Measurements from ENCODE around the gene BAG3. TPM values are rescaled to one million over a fixed set of nuclear protein-coding genes. Genes with fewer than 3 reads are reported as not detected.

Gene BAG3
- total RNA-seq, 1 experiment from 2014 or later, result 57.0 TPM

DNA sequence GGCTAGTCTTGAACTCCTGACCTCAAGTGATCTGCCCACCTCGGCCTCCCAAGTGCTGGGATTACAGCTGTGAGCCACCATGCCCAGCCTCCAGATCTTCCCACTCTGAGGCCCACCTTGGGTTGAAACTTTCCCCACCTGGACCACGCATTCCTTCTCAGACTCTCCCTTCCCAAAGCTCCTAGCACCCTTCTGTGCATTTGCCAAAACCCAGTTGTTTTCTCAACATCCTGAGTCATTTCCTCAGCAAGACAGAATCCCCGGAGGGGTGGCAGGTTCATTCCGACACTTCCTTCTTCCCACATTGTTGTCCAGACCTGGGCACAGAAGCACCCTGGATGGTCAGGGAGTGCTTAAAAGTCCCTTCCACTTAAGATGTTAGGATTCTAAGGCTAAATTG lies 28.9 kb downstream of the BAG3 start (continued):
- TF ChIP-seq EZH2phosphoT487 (IDR thresholded peaks at IDR 0.05; ENCODE audit: borderline replicate concordance) (no peak), POLR2AphosphoS5 (IDR thresholded peaks at IDR 0.05; ENCODE audit: low read depth, low read length) (no peak; the same call in 1 of the 2 replicates)

DNA sequence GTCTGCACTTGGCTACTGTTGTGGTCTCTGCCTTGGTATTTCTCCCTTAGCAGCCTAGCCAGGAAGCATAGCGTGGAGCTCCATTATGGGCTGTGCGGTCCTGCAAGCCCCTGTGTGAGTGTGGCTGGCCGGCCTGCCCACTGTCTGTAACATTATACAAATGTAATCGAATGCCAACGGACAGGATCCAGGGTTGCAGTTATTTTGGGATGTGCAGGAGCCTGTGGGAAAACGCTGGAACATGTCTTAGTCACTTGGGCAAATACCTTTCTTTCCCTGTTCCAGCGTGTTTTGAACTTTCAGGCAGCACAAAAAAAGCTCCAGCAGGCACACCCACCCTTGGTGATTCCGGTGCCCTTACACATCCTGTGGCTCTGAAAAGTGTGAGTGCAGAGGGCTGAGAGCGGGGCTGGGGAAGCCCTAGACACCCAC lies 29.5 kb downstream of the BAG3 start:
- Histone ChIP-seq H3K27ac (ENCODE audit: low read depth, low read length) (peak overlapping the region; percentile 1; the same call in 1 of the 2 replicates), H3K4me2 (ENCODE audit: low read length) (peak overlapping the region; percentile 60), H3K9ac (ENCODE audit: low read length) (peak overlapping the region; percentile 10), H3K79me2 (ENCODE audit: insufficient read depth, low read length) (peaks cover 4% of the 10 kb centered on the region; the same call in 1 of the 2 replicates), H4K20me1 (ENCODE audit: insufficient read depth) (no peaks in the 10 kb centered on the region), H3K4me3 (replicated peaks in 1 of 2; ENCODE audit: low read depth in 1 of 2, low read length in 2 of 2) (no peak overlapping the region), H2AFZ (ENCODE audit: low read depth, low read length, poor library complexity, severe bottlenecking) (no peak overlapping the region), H3K9me2 (ENCODE audit: insufficient read depth) (no peaks in the 10 kb centered on the region), H3K4me1 (ENCODE audit: control insufficient read depth in 1 of 2, insufficient read depth in 2 of 2, low read length in 2 of 2) (peaks cover 41 to 50% of the 10 kb centered on the region in 2 experiments), H3K27me3 (ENCODE audit: insufficient read depth, low read length) (no peaks in the 10 kb centered on the region), H3K36me3 (ENCODE audit: control insufficient read depth in 1 of 2, insufficient read depth in 2 of 2, low read length in 2 of 2) (peaks cover 17 to 19% of the 10 kb centered on the region in 2 experiments), H3K9me3 (ENCODE audit: control insufficient read depth in 1 of 2, insufficient read depth in 1 of 2, low read depth in 1 of 2, low read length in 2 of 2) (no peaks in the 10 kb centered on the region)
- BruUV-seq (replicated peaks), result no TSS peak
- ChIA-PET RAD21 (ENCODE audit: low non-redundant PET in 1 of 2, low total read pairs in 2 of 2, uncharacterized antibody in 2 of 2, unreplicated experiment in 2 of 2) (no interaction called here), CTCF (interaction anchor here (1.4 to 2.8 kb wide), 2 partner anchors 72 to 179 kb away, joined by 8 to 14 read pairs; no protein-coding TSS in a partner anchor), POLR2A (interaction anchor here (1.0 to 2.4 kb wide), 3 partner anchors 13 to 30 kb away, joined by 3 to 7 read pairs (median 4); partner anchors contain the start of gene BAG3)
- intact Hi-C loops (cut with micrococcal nuclease), result loop anchor here (10.0 kb wide), 1 partner anchor 744 kb away; no protein-coding TSS in a partner anchor
- DNase-seq (ENCODE audit: low read depth, low spot score) (no peak), ATAC-seq (peak; percentile 18; the same call in 1 of the 2 replicates)
- TF ChIP-seq POLR2AphosphoS5 (IDR thresholded peaks at IDR 0.05; ENCODE audit: low read depth, low read length) (no peak), ZFX (IDR thresholded peaks at IDR 0.05) (no peak), SP1 (IDR thresholded peaks at IDR 0.05; ENCODE audit: low read depth) (0 out of 2 replicates have a peak, but pooled peaks have one; percentile 30)

DNA sequence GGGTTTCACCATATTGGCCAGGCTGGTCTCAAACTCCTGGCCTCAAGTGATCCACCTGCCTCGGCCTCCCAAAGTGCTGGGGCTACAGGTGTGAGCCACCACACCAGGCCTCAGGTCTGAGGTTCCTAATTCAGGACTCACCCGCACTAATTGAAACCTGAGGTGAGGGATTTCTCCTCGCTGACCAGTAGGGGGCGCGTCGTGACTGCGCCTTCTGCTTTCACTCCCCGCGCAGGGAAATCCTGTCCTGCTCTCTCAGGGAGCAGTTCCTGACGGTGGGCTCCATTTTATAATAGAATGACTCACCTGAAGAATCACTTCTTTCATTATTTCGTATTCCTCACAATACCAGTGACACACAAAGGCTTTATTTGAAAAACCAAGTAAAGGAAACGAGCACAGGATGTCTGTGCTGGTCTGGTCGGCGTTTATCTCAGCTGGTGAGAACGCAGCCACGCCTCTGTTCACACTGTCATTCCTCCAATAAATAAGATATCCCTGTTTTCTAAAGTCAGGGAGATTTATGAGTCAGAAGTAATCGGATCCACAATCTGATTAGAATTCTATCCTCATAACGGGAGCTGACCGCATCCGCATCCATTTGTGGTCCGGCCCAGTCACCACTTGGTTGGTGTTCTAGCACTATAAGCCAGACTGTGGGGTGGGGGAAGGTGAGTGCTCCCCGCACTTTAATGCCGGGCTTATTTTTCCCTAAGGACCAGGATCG lies 35.4 kb downstream of the BAG3 start:
- no peaks in the 10 kb centered on the region for H3K9me3 ChIP-seq (ENCODE audit: control insufficient read depth in 1 of 2, insufficient read depth in 1 of 2, low read depth in 1 of 2, low read length in 2 of 2)
- H3K9ac ChIP-seq (ENCODE audit: low read length), result no peak overlapping the region
- peak overlapping the region; percentile 23; the same call in 1 of the 2 replicates for H3K4me2 ChIP-seq (ENCODE audit: low read length)
- peaks cover 11 to 24% of the 10 kb centered on the region in 2 experiments for H3K4me1 ChIP-seq (ENCODE audit: control insufficient read depth in 1 of 2, insufficient read depth in 2 of 2, low read length in 2 of 2)
- ATAC-seq (peak; percentile 88), DNase-seq (ENCODE audit: low read depth, low spot score) (peak; percentile 75)
- intact Hi-C loops (cut with micrococcal nuclease), result loop anchor here (1.0 to 10.0 kb wide), 5 partner anchors 36 to 738 kb away; no protein-coding TSS in a partner anchor
- H3K27me3 ChIP-seq (ENCODE audit: insufficient read depth, low read length), result no peaks in the 10 kb centered on the region
- H2AFZ ChIP-seq (ENCODE audit: low read depth, low read length, poor library complexity, severe bottlenecking), result peak overlapping the region; percentile 92
- no TSS peak for BruUV-seq (replicated peaks)
- POLR2A ChIA-PET, result no interaction called here
- H3K9me2 ChIP-seq (ENCODE audit: insufficient read depth), result no peaks in the 10 kb centered on the region
- H4K20me1 ChIP-seq (ENCODE audit: insufficient read depth), result no peaks in the 10 kb centered on the region
- RAD21 ChIA-PET (ENCODE audit: low non-redundant PET in 1 of 2, low total read pairs in 2 of 2, uncharacterized antibody in 2 of 2, unreplicated experiment in 2 of 2), result interaction anchor here (1.3 kb wide), 2 partner anchors 39 to 651 kb away, joined by 3 to 4 read pairs; partner anchors contain the start of gene INPP5F (in 1 of the 2)
- no peaks in the 10 kb centered on the region for H3K36me3 ChIP-seq (ENCODE audit: control insufficient read depth in 1 of 2, insufficient read depth in 2 of 2, low read length in 2 of 2)
- H3K79me2 ChIP-seq (ENCODE audit: insufficient read depth, low read length), result no peaks in the 10 kb centered on the region
- no peak overlapping the region for H3K4me3 ChIP-seq (replicated peaks in 1 of 2; ENCODE audit: low read depth in 1 of 2, low read length in 2 of 2)
- no peak overlapping the region for H3K27ac ChIP-seq (ENCODE audit: low read depth, low read length)
- CTCF ChIA-PET, result interaction anchor here (0.7 to 2.2 kb wide), 10 partner anchors 11 to 650 kb away, joined by 3 to 16 read pairs (median 4); partner anchors contain the start of gene SEC23IP
- TF ChIP-seq EZH2phosphoT487 (IDR thresholded peaks at IDR 0.05; ENCODE audit: borderline replicate concordance) (no peak), CEBPB (IDR thresholded peaks at IDR 0.05; ENCODE audit: low read depth) (no peak), ZFX (IDR thresholded peaks at IDR 0.05) (no peak), EGR1 (IDR thresholded peaks at IDR 0.05; ENCODE audit: low read depth) (no peak), EZH2 (IDR thresholded peaks at IDR 0.05) (no peak), SIN3A (IDR thresholded peaks at IDR 0.05; ENCODE audit: low read depth) (no peak), POLR2A (IDR thresholded peaks at IDR 0.05; ENCODE audit: borderline replicate concordance, extremely low read depth, insufficient read depth, insufficient read length) (no peak), JUND (IDR thresholded peaks at IDR 0.05) (no peak), SP1 (IDR thresholded peaks at IDR 0.05; ENCODE audit: low read depth) (no peak), ZNF274 (IDR thresholded peaks at IDR 0.05; ENCODE audit: low read depth, low read length) (no peak), ELF1 (IDR thresholded peaks at IDR 0.05; ENCODE audit: borderline replicate concordance, low read depth) (no peak)
- TF ChIP-seq, protein P1, sequence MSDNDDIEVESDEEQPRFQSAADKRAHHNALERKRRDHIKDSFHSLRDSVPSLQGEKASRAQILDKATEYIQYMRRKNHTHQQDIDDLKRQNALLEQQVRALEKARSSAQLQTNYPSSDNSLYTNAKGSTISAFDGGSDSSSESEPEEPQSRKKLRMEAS (IDR thresholded peaks at IDR 0.05), result no peak; the same call in 1 of the 2 replicates
- TF ChIP-seq, protein P2, sequence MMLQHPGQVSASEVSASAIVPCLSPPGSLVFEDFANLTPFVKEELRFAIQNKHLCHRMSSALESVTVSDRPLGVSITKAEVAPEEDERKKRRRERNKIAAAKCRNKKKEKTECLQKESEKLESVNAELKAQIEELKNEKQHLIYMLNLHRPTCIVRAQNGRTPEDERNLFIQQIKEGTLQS (IDR thresholded peaks at IDR 0.05), result no peak
- TF ChIP-seq, protein P3, sequence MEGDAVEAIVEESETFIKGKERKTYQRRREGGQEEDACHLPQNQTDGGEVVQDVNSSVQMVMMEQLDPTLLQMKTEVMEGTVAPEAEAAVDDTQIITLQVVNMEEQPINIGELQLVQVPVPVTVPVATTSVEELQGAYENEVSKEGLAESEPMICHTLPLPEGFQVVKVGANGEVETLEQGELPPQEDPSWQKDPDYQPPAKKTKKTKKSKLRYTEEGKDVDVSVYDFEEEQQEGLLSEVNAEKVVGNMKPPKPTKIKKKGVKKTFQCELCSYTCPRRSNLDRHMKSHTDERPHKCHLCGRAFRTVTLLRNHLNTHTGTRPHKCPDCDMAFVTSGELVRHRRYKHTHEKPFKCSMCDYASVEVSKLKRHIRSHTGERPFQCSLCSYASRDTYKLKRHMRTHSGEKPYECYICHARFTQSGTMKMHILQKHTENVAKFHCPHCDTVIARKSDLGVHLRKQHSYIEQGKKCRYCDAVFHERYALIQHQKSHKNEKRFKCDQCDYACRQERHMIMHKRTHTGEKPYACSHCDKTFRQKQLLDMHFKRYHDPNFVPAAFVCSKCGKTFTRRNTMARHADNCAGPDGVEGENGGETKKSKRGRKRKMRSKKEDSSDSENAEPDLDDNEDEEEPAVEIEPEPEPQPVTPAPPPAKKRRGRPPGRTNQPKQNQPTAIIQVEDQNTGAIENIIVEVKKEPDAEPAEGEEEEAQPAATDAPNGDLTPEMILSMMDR (IDR thresholded peaks at IDR 0.05 in 2 of 3, conservative IDR thresholded peaks at IDR 0.05 in 1 of 3; ENCODE audit: borderline replicate concordance in 1 of 3, insufficient read depth in 1 of 3, low read depth in 2 of 3, low read length in 2 of 3), result peak; percentile 90 to 99 (median 90)
